Thoracic aorta (tissue), 2 donors: ENCODE data around the gene LYZL4. TPM values are rescaled to one million over a fixed set of nuclear protein-coding genes. Genes with fewer than 3 reads are reported as not detected.

Experiments used
- ATAC-seq: fragments of 150-250 bp; one replicate; pipeline ENCODE4 v1.8.0; 2017; ENCODE audit warnings: low read depth; ENCODE audit not compliant: insufficient number of reproducible peaks, low FRiP score
- DNase-seq: peaks from one replicate; pipeline ENCODE4 v3.0.0-alpha.2; 2020; ENCODE audit warnings: low spot score
- H3K27ac ChIP-seq, 2 donors: fragments of 200-600 bp; sonication (generic); 1 replicate in 1 of 2; 2 replicates in 1 of 2; pipeline ENCODE4 v1.5.1; 2016; ENCODE audit warnings: mild to moderate bottlenecking in 2 of 2, moderate library complexity in 2 of 2
- H3K27me3 ChIP-seq: fragments of 200-600 bp; sonication (generic); replicated peaks from 2 replicates; pipeline ENCODE4 v1.6.0; 2016; ENCODE audit warnings: mild to moderate bottlenecking; ENCODE audit not compliant: insufficient read depth
- H3K36me3 ChIP-seq: fragments of 200-600 bp; sonication (generic); one replicate; pipeline ENCODE4 v1.5.1; 2016
- H3K4me1 ChIP-seq, 2 donors: fragments of 200-600 bp; sonication (generic); 1 replicate in 1 of 2; 2 replicates in 1 of 2; pipeline versions ENCODE4 v1.5.1 to v1.6.0; 2016; ENCODE audit warnings: low read depth in 2 of 2, mild to moderate bottlenecking in 1 of 2; ENCODE audit not compliant: control insufficient read depth in 1 of 2
- H3K4me3 ChIP-seq: fragments of 200-600 bp; sonication (generic); 2 replicates; pipeline ENCODE4 v1.5.1; 2016; ENCODE audit warnings: mild to moderate bottlenecking
- H3K9me3 ChIP-seq: fragments of 200-600 bp; sonication (generic); 2 replicates; pipeline ENCODE4 v1.5.1; 2016
- CTCF ChIP-seq: fragments of 200-600 bp; sonication (generic); IDR thresholded peaks from one replicate; pipeline ENCODE4 v1.5.1; 2019; ENCODE audit warnings: antibody characterized with exemption
- total RNA-seq, 2 donors: library from RNA; depleted of rRNA; stranded (reverse); fragments of >200 nt; gene quantifications; one replicate each; pipeline versions ENCODE4 v1.1.0 to v1.2.3, GENCODE V29; 2016

The LYZL4 gene
- total RNA-seq, 2 donors from 2014 or later = not detected

- H3K36me3 ChIP-seq = no peaks in the 10 kb centered on the region
- peaks cover 0 to 14% of the 10 kb centered on the region in 2 donors for H3K4me1 ChIP-seq
- no peak for TF ChIP-seq CTCF
- H3K27ac ChIP-seq = no peak overlapping the region
- no peaks in the 10 kb centered on the region for H3K27me3 ChIP-seq
- no peak for ATAC-seq
- no peaks in the 10 kb centered on the region for H3K9me3 ChIP-seq
- no peak overlapping the region for H3K4me3 ChIP-seq
- DNase-seq = no peak
These were observed 53.1 kb downstream of the LYZL4 start for GRCh38 chr3:42357335-42357734.

GRCh38 chr3:42355612-42356011, 54.8 kb downstream of the LYZL4 start:
- DNase-seq (no peak), ATAC-seq (no peak)
- no peak for TF ChIP-seq CTCF
- H3K4me3 ChIP-seq = no peak overlapping the region
- H3K27me3 ChIP-seq = no peaks in the 10 kb centered on the region
- peaks cover 0 to 14% of the 10 kb centered on the region in 2 donors for H3K4me1 ChIP-seq
- no peaks in the 10 kb centered on the region for H3K36me3 ChIP-seq
- no peak overlapping the region for H3K27ac ChIP-seq
- no peaks in the 10 kb centered on the region for H3K9me3 ChIP-seq

GRCh38 chr3:42353631-42354030, 56.8 kb downstream of the LYZL4 start:
- H3K27ac ChIP-seq = no peak overlapping the region
- peaks cover 0 to 14% of the 10 kb centered on the region in 2 donors for H3K4me1 ChIP-seq
- no peak for TF ChIP-seq CTCF
- no peaks in the 10 kb centered on the region for H3K9me3 ChIP-seq
- no peaks in the 10 kb centered on the region for H3K27me3 ChIP-seq
- H3K36me3 ChIP-seq = no peaks in the 10 kb centered on the region
- H3K4me3 ChIP-seq = no peak overlapping the region
- DNase-seq = no peak
- no peak for ATAC-seq

- H3K4me3 ChIP-seq = no peak overlapping the region
- H3K9me3 ChIP-seq = no peaks in the 10 kb centered on the region
- H3K27ac ChIP-seq = no peak overlapping the region
- no peak for DNase-seq
- no peaks in the 10 kb centered on the region for H3K36me3 ChIP-seq
- H3K4me1 ChIP-seq = peaks cover 0 to 14% of the 10 kb centered on the region in 2 donors
- ATAC-seq = no peak
- H3K27me3 ChIP-seq = no peaks in the 10 kb centered on the region
- no peak for TF ChIP-seq CTCF
These were observed 59.2 kb downstream of the LYZL4 start for GRCh38 chr3:42351207-42351606.

GRCh38 chr3:42349765-42350594, 60.4 kb downstream of the LYZL4 start:
- TF ChIP-seq CTCF = no peak
- DNase-seq = no peak
- no peak for ATAC-seq
- H3K9me3 ChIP-seq = no peaks in the 10 kb centered on the region
- no peaks in the 10 kb centered on the region for H3K36me3 ChIP-seq
- no peak overlapping the region for H3K4me3 ChIP-seq
- H3K4me1 ChIP-seq = peaks cover 0 to 14% of the 10 kb centered on the region in 2 donors
- no peak overlapping the region for H3K27ac ChIP-seq
- H3K27me3 ChIP-seq = no peaks in the 10 kb centered on the region
